ENCODE results near the gene SAMD4A.

The SAMD4A gene

DNA sequence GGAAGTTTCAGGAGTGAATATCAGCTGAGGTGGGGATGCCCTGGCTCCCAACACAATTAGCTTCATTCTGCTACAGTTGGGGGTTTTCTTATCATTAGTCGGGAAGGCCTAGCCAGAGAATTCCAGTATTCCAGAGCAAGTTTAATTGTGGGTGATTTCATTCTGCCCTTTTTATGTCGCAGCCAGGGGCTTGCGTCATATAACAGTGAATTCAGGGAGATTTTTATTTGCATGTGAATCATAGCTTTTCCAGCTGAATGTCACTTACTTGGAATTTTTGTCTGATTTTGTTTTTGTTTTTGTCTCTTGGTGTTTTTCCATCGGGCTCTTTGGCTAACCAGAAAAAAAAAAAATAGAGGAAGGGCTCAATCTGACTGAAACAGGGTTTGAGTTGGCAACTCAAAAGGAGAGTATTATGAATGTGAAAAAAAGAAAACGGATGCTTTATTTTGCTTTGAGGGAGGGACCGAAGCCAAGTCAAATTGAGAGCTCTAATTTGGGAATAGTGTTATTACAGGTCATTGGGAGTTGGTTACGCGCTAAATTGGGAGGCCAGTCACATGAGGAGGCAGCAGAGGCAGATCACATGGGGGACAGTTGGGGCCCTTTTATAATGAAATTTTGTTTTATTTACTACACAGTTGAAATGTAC is 119.4 kb downstream of the SAMD4A start:
- no peak overlapping the region for H3K4me3 ChIP-seq (ENCODE audit: control insufficient read depth, low read depth, low read length)
- TF ChIP-seq, protein P1, sequence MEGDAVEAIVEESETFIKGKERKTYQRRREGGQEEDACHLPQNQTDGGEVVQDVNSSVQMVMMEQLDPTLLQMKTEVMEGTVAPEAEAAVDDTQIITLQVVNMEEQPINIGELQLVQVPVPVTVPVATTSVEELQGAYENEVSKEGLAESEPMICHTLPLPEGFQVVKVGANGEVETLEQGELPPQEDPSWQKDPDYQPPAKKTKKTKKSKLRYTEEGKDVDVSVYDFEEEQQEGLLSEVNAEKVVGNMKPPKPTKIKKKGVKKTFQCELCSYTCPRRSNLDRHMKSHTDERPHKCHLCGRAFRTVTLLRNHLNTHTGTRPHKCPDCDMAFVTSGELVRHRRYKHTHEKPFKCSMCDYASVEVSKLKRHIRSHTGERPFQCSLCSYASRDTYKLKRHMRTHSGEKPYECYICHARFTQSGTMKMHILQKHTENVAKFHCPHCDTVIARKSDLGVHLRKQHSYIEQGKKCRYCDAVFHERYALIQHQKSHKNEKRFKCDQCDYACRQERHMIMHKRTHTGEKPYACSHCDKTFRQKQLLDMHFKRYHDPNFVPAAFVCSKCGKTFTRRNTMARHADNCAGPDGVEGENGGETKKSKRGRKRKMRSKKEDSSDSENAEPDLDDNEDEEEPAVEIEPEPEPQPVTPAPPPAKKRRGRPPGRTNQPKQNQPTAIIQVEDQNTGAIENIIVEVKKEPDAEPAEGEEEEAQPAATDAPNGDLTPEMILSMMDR (conservative IDR thresholded peaks at IDR 0.05; ENCODE audit: control insufficient read depth, insufficient read depth, low read depth, low read length) = no peak
- DNase-seq (ENCODE audit: low read depth) = peak; percentile 90

DNA sequence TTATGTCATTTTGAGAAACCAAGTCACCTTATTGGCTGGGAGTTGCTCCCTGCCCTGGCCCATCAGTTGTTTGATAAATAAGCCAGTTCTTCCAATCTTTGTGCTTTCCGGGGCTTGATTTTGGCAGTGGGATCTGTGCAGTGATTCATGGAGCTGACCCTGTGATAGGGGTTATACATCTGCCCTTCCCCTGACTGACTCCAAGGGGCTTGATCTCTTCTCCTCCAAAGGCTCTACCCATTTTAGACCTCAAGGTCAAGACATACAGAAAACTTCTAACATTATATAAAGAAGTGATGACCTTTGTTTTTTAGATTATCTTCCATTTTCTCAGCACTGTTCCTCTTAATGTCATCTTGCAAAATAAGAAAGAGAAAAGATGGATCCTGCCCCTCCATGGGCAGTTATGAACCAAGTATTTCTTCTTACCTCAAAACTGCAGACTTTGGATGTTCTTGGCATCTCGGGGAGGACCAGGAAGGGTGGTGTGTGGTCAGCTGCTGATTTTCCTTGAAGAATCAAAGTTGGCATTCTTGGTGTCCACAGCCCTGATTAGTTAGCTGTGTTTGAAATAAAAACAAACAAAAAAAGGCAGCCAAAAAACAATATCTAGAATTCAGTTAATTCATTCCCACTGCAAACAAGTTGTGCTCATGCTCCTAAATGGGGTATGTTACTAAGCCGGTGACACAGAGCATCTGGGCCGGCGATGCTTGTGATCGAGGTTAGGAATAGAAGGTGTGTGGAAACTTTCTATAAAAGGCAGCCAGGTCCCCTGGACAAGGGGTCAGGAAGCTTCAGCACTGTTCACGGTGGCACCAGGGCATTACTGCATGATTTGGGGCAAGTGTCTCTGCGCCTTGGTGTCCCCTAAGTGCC is 120.2 kb downstream of the SAMD4A start:
- no peak overlapping the region for H3K4me3 ChIP-seq (ENCODE audit: control insufficient read depth, low read depth, low read length)
- TF ChIP-seq, protein P1 (conservative IDR thresholded peaks at IDR 0.05; ENCODE audit: control insufficient read depth, insufficient read depth, low read depth, low read length) = no peak
- DNase-seq (ENCODE audit: low read depth) = peak; percentile 32

DNA sequence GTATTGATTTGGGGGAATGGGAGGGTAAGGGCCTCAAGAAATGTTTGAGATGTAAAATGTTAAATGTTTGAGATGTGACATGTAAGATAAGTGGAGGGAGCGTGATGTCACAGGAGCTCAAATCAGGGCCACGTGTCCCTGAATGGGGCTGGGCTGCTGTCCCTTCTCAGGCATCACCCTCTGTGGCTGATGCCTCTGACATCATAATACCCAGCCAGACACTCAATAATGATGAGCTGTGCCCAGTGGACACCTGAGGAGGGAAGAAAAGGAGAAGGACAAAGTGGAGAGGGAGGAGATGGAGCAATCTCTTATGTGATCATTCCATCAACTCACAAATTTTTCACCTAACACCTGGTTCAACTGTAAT is 120.8 kb downstream of the SAMD4A start:
- DNase-seq (ENCODE audit: low read depth) = no peak
- no peak overlapping the region for H3K4me3 ChIP-seq (ENCODE audit: control insufficient read depth, low read depth, low read length)
- TF ChIP-seq, protein P1 (conservative IDR thresholded peaks at IDR 0.05; ENCODE audit: control insufficient read depth, insufficient read depth, low read depth, low read length) = no peak

DNA sequence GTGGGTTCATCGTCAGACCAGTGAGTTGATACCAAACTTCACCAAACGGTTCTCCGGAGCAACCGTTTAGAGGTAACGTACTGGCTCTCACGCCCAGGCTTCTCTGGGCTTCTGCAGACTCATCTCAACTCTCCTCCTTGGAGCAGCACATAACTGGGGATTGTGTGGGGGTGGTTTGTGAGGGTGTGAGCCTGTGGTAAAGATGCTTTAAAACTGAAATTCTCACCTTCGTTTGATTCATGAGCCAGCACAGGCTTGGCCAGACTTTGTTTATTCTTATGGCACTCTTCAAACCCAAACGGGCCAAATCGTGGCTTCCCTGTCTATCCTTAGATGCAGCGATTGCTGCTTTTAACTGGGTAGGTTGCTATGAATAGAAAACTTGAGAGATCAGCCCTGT is 121.3 kb downstream of the SAMD4A start:
- no peak overlapping the region for H3K4me3 ChIP-seq (ENCODE audit: control insufficient read depth, low read depth, low read length)
- TF ChIP-seq, protein P1 (conservative IDR thresholded peaks at IDR 0.05; ENCODE audit: control insufficient read depth, insufficient read depth, low read depth, low read length) = no peak
- DNase-seq (ENCODE audit: low read depth) = no peak

DNA sequence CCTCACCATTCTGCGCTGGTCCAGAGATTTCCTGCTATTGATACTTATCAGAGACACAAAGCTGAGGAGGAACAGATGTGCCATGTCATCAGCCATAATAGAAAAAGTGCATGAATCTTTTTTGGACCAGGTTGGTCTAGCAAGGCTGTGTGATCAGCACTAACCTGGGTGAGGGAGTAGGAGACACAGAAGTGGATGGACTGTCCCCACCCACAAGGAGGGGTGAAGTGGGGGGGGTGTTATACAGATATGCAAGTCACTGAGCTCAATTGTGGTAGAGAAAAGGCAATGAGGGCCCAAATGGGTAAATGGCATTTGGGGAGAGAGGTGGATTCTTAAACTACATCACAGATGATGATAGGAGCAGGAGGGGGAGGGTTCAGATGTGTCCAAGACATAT is 123.0 kb downstream of the SAMD4A start:
- DNase-seq (ENCODE audit: low read depth) = no peak
- TF ChIP-seq, protein P1 (conservative IDR thresholded peaks at IDR 0.05; ENCODE audit: control insufficient read depth, insufficient read depth, low read depth, low read length) = no peak
- H3K4me3 ChIP-seq (ENCODE audit: control insufficient read depth, low read depth, low read length) = no peak overlapping the region

DNA sequence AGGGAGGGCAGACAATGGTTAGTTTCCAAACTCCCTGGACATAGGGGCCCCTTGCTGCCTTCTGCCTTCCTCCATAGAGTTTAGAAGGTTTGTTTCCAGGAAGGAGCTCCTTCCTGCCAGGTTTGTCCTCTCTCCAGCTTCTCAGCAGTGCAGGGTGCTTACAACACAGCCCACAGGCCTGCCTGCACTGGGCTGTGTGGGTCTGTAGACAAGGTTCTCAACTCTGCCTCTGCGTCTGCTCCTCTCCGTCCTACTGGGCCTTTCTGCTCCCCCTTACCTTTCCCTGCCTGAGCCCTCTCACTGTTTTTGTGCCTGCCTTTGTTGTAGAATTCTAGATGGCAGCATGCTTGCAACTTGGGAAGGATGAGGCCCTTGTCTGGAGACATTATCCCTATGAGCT is 124.0 kb downstream of the SAMD4A start:
- TF ChIP-seq, protein P1 (conservative IDR thresholded peaks at IDR 0.05; ENCODE audit: control insufficient read depth, insufficient read depth, low read depth, low read length) = no peak
- no peak overlapping the region for H3K4me3 ChIP-seq (ENCODE audit: control insufficient read depth, low read depth, low read length)
- no peak for DNase-seq (ENCODE audit: low read depth)
